ENCODE data around the gene CCDC17. TPM values are rescaled to one million over a fixed set of nuclear protein-coding genes. Genes with fewer than 3 reads are reported as not detected.

The CCDC17 gene
- total and polyA plus RNA-seq, 2 donors (not counting 3 experiments of a cell fraction or from before 2014, with no cell fraction given) = 1.3 to 3.5 TPM

- intact Hi-C loops (cut with micrococcal nuclease) = no loop called here
Observed at GRCh38 chr1:45667321-45668111, 43.7 kb upstream of the CCDC17 start.

More at GRCh38 chr1:45667321-45668111, 43.7 kb upstream of the CCDC17 start:
- Histone ChIP-seq H4K20me1 (replicated peaks; ENCODE audit: control insufficient read depth, extremely low read depth, insufficient read depth, low read length) (peaks cover 13% of the 10 kb centered on the region), H3K27me3 (ENCODE audit: control insufficient read depth in 2 of 2, insufficient read depth in 2 of 2, low read length in 2 of 2) (no peaks in the 10 kb centered on the region), H3K4me3 (replicated peaks in 1 of 3; ENCODE audit: insufficient read depth in 1 of 3, low read depth in 1 of 3, low read length in 3 of 3) (no peak overlapping the region), H3K36me3 (ENCODE audit: control insufficient read depth in 2 of 2, extremely low read depth in 1 of 2, insufficient read depth in 2 of 2, low read length in 2 of 2) (no peaks in the 10 kb centered on the region), H3K79me2 (ENCODE audit: control insufficient read depth, insufficient read depth, low read length) (peaks cover 97% of the 10 kb centered on the region), H3K9ac (replicated peaks; ENCODE audit: extremely low read depth, insufficient read depth, low read length) (no peak overlapping the region), H3K27ac (ENCODE audit: insufficient read depth, low read depth, low read length) (no peak overlapping the region), H3K4me1 (ENCODE audit: control insufficient read depth, extremely low read depth, insufficient read depth, low read length) (peaks cover 9% of the 10 kb centered on the region), H2AFZ (ENCODE audit: low read depth, low read length) (no peak overlapping the region), H3K4me2 (ENCODE audit: insufficient read depth, low read length) (no peak overlapping the region), H3K9me1 (replicated peaks; ENCODE audit: control insufficient read depth, extremely low read depth, insufficient read depth, low read length) (no peaks in the 10 kb centered on the region), H3K9me3 (replicated peaks; ENCODE audit: control insufficient read depth, insufficient read depth, low read length) (no peaks in the 10 kb centered on the region)
- POLR2A ChIA-PET = no interaction called here
- dilution Hi-C loops (cut with MboI; ENCODE audit: extremely low pct_ligation_motif_present, low sequenced_read_pairs) = no loop called here
- FAIRE-seq = no peak
- CTCF ChIA-PET = no interaction called here
- TF ChIP-seq POLR2A (IDR thresholded peaks at IDR 0.05; ENCODE audit: low read depth, low read length) (no peak), GATA2 (IDR thresholded peaks at IDR 0.05; ENCODE audit: insufficient read depth, insufficient read length, low read depth, low read length) (no peak), FOS (IDR thresholded peaks at IDR 0.05; ENCODE audit: borderline replicate concordance, insufficient read depth, low read length) (no peak), JUN (IDR thresholded peaks at IDR 0.05; ENCODE audit: borderline replicate concordance, insufficient read depth, insufficient read length, low read depth) (no peak), EZH2 (IDR thresholded peaks at IDR 0.05; ENCODE audit: borderline replicate concordance, low read depth, low read length, severe bottlenecking) (no peak), CTCF (IDR thresholded peaks at IDR 0.05; ENCODE audit: extremely low read depth in 1 of 2, insufficient read depth in 1 of 2, low read depth in 1 of 2, low read length in 2 of 2) (no peak), MYC (IDR thresholded peaks at IDR 0.05; ENCODE audit: low read depth, low read length) (no peak), POLR2AphosphoS5 (IDR thresholded peaks at IDR 0.05; ENCODE audit: insufficient read depth, low read depth, low read length) (no peak)
- TF ChIP-seq, protein P1, sequence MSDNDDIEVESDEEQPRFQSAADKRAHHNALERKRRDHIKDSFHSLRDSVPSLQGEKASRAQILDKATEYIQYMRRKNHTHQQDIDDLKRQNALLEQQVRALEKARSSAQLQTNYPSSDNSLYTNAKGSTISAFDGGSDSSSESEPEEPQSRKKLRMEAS (IDR thresholded peaks at IDR 0.05; ENCODE audit: insufficient read depth, insufficient read length) = no peak
- DNase-seq (ENCODE audit: low read depth, low spot score) = no peak
- BruUV-seq (replicated peaks) = no TSS peak
